Measurements from ENCODE around the gene NFIB. TPM values are rescaled to one million over a fixed set of nuclear protein-coding genes. Genes with fewer than 3 reads are reported as not detected.

The NFIB gene
- total RNA-seq (100 to 1,000 TPM; 125 to 143 (median 134) TPM), polyA plus RNA-seq (22.5 TPM)
- long read RNA-seq, donor 1, full-length matches to known transcripts: 47 of 106 reads
- long read RNA-seq, donor 1, partial matches to known transcripts: 18 of 106 reads
- long read RNA-seq, donor 1, other reads (novel, unspliced or antisense): 41 of 106 reads
- long read RNA-seq, donor 2, full-length matches to known transcripts: 8 of 14 reads
- long read RNA-seq, donor 2, partial matches to known transcripts: 0 of 14 reads
- long read RNA-seq, donor 2, other reads (novel, unspliced or antisense): 6 of 14 reads
- long read RNA-seq, donor 3, full-length matches to known transcripts: 46 of 110 reads
- long read RNA-seq, donor 3, partial matches to known transcripts: 16 of 110 reads
- long read RNA-seq, donor 3, other reads (novel, unspliced or antisense): 48 of 110 reads
- long read RNA-seq, donor 4, full-length matches to known transcripts: 14 of 23 reads
- long read RNA-seq, donor 4, partial matches to known transcripts: 5 of 23 reads
- long read RNA-seq, donor 4, other reads (novel, unspliced or antisense): 4 of 23 reads

DNA sequence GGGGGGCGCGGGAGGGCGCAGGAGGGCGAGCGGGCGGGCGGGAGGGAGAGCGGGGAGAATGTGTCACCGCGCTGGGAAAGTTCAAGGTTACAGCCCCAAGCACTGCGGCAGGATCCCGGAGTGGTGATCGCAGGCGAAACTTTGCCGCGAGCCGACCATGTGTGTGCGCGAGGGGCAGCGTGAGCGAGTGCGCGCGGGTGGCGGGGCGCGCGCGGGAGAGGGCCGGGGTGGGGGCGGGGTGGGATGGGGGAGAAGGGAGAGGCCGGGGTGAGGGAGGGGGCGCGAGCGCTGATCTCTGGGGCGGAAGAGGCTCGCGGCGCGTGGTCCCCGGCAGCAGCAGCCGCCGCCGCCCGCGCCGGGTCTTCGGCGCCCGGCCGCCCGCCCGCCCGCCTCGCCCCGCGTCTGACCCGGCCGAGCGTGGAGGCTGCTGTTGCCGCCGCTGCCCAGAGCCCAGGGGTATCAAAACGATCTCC is at the start of gene NFIB:
Gene NFIB (minus strand): TSS at position 191 of the 473 bp plus-strand sequence. CDS start 630 bp downstream, outside the sequence.
- peak within 1 kb of the TSS; percentile 89 for H3K4me3 ChIP-seq (ENCODE audit: low read length)
- peak; percentile 6 to 7 for ATAC-seq
- H3K27ac ChIP-seq (ENCODE audit: low read length): peak within 1 kb of the TSS; percentile 95
- no peaks in the 10 kb centered on the region for H3K9me3 ChIP-seq (ENCODE audit: control insufficient read depth, low read length)
- no peaks in the 10 kb centered on the region for H3K27me3 ChIP-seq (ENCODE audit: control insufficient read depth, insufficient read depth)
- DNase-seq: peak; percentile 60 to 87 (median 79)
- no peaks in the 10 kb centered on the region for H3K4me1 ChIP-seq (ENCODE audit: control insufficient read depth, insufficient read depth, low read length)
- WGBS: under 1% methylated on average over 60 of the region's 63 CpGs
- intact Hi-C loops (cut with DNase I): loop anchor here in 3 of 4 donors (5.0 to 10.0 kb wide), 5 partner anchors 42 to 287 kb away; no protein-coding TSS in a partner anchor

- Histone ChIP-seq H3K4me3 (ENCODE audit: low read length) (no peak overlapping the region), H3K27ac (ENCODE audit: low read length) (no peak overlapping the region), H3K9me3 (ENCODE audit: control insufficient read depth, low read length) (no peaks in the 10 kb centered on the region), H3K27me3 (ENCODE audit: control insufficient read depth, insufficient read depth) (no peaks in the 10 kb centered on the region), H3K4me1 (ENCODE audit: control insufficient read depth, insufficient read depth, low read length) (peaks cover 2% of the 10 kb centered on the region)
- peak in 1 of 3 donors; percentile 42 for DNase-seq
- 57% methylated on average over 1 of the region's 1 CpG for WGBS
- intact Hi-C loops (cut with DNase I): no loop called here
- peak; percentile 80 to 81 for ATAC-seq
Observed at GRCh38 chr9:14362175-14362574, 48.2 kb upstream of the NFIB start.

- H3K9me3 ChIP-seq (ENCODE audit: control insufficient read depth, low read length): no peaks in the 10 kb centered on the region
- no peak for DNase-seq
- H3K27me3 ChIP-seq (ENCODE audit: control insufficient read depth, insufficient read depth): no peaks in the 10 kb centered on the region
- H3K4me3 ChIP-seq (ENCODE audit: low read length): no peak overlapping the region
- intact Hi-C loops (cut with DNase I): no loop called here
- peaks cover 2% of the 10 kb centered on the region for H3K4me1 ChIP-seq (ENCODE audit: control insufficient read depth, insufficient read depth, low read length)
- ATAC-seq: no peak
- no peak overlapping the region for H3K27ac ChIP-seq (ENCODE audit: low read length)
Observed at GRCh38 chr9:14361074-14361473, 47.1 kb upstream of the NFIB start.

DNA sequence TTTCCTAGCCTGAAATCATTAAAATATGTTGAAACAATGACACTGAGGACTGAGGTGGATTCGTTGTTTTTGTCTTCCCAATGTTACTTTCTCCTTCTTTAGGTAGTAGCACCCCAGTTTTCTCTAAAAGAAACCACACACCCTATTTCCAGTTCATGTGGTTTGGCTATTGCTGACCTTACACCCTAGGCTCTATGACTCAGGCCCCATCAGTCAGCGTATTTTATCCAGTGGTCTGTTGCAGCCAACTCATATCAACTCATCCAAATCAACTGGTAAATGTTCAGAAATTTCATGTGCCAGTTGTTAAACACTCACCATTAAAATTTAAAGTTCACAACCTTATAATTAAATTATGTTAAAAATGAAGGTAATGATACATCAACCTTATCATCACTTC is 44.6 kb upstream of the NFIB start:
- no peaks in the 10 kb centered on the region for H3K27me3 ChIP-seq (ENCODE audit: control insufficient read depth, insufficient read depth)
- 89% methylated on average over 2 of the region's 2 CpGs for WGBS
- no peaks in the 10 kb centered on the region for H3K4me1 ChIP-seq (ENCODE audit: control insufficient read depth, insufficient read depth, low read length)
- ATAC-seq: no peak
- intact Hi-C loops (cut with DNase I): loop anchor here in 3 of 4 donors (10.0 kb wide), 4 partner anchors 66 to 934 kb away; no protein-coding TSS in a partner anchor
- no peak overlapping the region for H3K4me3 ChIP-seq (ENCODE audit: low read length)
- no peak overlapping the region for H3K27ac ChIP-seq (ENCODE audit: low read length)
- no peaks in the 10 kb centered on the region for H3K9me3 ChIP-seq (ENCODE audit: control insufficient read depth, low read length)
- DNase-seq: no peak

- Histone ChIP-seq H3K9me3 (ENCODE audit: control insufficient read depth, low read length) (no peaks in the 10 kb centered on the region), H3K4me1 (ENCODE audit: control insufficient read depth, insufficient read depth, low read length) (peaks cover 4% of the 10 kb centered on the region), H3K4me3 (ENCODE audit: low read length) (no peak overlapping the region), H3K27ac (ENCODE audit: low read length) (peak overlapping the region; percentile 56), H3K27me3 (ENCODE audit: control insufficient read depth, insufficient read depth) (no peaks in the 10 kb centered on the region)
- intact Hi-C loops (cut with DNase I): loop anchor here in 3 of 4 donors (10.0 kb wide), 4 partner anchors 68 to 932 kb away; no protein-coding TSS in a partner anchor
- WGBS: 54% methylated on average over 7 of the region's 7 CpGs
- no peak for ATAC-seq
- DNase-seq: no peak
Observed at GRCh38 chr9:14356351-14357265, 42.7 kb upstream of the NFIB start.

GRCh38 chr9:14354201-14354600 is 40.3 kb upstream of the NFIB start:
- no peak for ATAC-seq
- 93% methylated on average over 1 of the region's 1 CpG for WGBS
- no peak for DNase-seq
- Histone ChIP-seq H3K27ac (ENCODE audit: low read length) (no peak overlapping the region), H3K27me3 (ENCODE audit: control insufficient read depth, insufficient read depth) (no peaks in the 10 kb centered on the region), H3K4me3 (ENCODE audit: low read length) (no peak overlapping the region), H3K9me3 (ENCODE audit: control insufficient read depth, low read length) (no peaks in the 10 kb centered on the region), H3K4me1 (ENCODE audit: control insufficient read depth, insufficient read depth, low read length) (peaks cover 9% of the 10 kb centered on the region)
- intact Hi-C loops (cut with DNase I): loop anchor here (5.0 to 10.0 kb wide), 6 partner anchors 37 to 929 kb away; no protein-coding TSS in a partner anchor

DNA sequence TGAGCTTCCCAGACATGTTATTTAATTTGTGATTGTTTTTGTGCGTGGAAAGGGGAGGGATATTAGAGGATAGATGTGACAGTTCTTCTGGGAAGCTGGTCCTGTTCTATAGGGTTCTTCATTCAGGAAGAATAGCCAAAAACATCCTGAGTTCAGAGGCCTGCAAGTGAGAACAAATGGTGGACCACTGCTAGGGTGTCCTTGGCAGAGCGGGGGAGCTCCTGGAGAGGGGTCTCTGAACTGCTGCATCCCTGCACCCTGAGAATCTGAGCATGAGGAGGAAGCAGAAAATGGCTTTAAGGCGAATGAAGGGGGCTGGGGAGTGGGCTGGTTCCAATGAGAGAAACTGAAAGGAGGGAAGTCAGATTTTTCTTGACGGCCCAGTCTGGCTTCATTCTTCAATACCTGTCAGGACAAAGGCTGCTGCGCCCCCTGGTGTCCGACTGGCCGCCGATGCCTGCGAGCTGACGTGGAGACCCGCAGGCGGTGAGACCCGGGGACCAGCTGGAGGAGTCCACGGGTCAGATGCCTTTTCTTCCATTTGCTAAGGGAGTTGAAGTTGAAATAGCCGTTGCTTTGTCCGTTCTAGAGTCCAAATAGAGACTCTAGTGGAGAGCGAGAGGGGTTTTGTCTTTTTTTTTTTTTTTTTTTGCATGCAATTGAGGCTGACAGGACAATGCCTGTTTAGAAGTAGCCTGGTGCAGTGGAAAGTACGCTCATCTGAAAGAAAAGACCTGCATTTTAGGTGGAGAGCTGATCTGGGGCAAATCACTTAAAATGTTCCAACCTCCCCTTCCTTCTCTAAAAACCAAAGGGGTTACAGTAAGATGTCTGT is 39.5 kb upstream of the NFIB start:
- Histone ChIP-seq H3K4me3 (ENCODE audit: low read length) (no peak overlapping the region), H3K27ac (ENCODE audit: low read length) (peak overlapping the region; percentile 58), H3K27me3 (ENCODE audit: control insufficient read depth, insufficient read depth) (no peaks in the 10 kb centered on the region), H3K9me3 (ENCODE audit: control insufficient read depth, low read length) (no peaks in the 10 kb centered on the region), H3K4me1 (ENCODE audit: control insufficient read depth, insufficient read depth, low read length) (peaks cover 9% of the 10 kb centered on the region)
- peak; percentile 93 to 99 (median 98) for DNase-seq
- intact Hi-C loops (cut with DNase I): loop anchor here (5.0 to 10.0 kb wide), 6 partner anchors 36 to 929 kb away; no protein-coding TSS in a partner anchor
- ATAC-seq: peak; percentile 74 to 80
- WGBS: 13% methylated on average over 18 of the region's 18 CpGs

- ATAC-seq (peak; percentile 3 to 6), DNase-seq (no peak)
- Histone ChIP-seq H3K27me3 (ENCODE audit: control insufficient read depth, insufficient read depth) (no peaks in the 10 kb centered on the region), H3K9me3 (ENCODE audit: control insufficient read depth, low read length) (no peaks in the 10 kb centered on the region), H3K27ac (ENCODE audit: low read length) (peak overlapping the region; percentile 58), H3K4me1 (ENCODE audit: control insufficient read depth, insufficient read depth, low read length) (peaks cover 9% of the 10 kb centered on the region), H3K4me3 (ENCODE audit: low read length) (no peak overlapping the region)
- intact Hi-C loops (cut with DNase I): loop anchor here (5.0 to 10.0 kb wide), 6 partner anchors 35 to 928 kb away; no protein-coding TSS in a partner anchor
- 43% methylated on average over 4 of the region's 4 CpGs for WGBS
Observed at GRCh38 chr9:14352503-14352902, 38.6 kb upstream of the NFIB start.

- 60% methylated on average over 5 of the region's 5 CpGs for WGBS
- intact Hi-C loops (cut with DNase I): loop anchor here (2.0 to 10.0 kb wide), 7 partner anchors 29 to 927 kb away; no protein-coding TSS in a partner anchor
- DNase-seq: peak; percentile 61 to 83 (median 78)
- Histone ChIP-seq H3K9me3 (ENCODE audit: control insufficient read depth, low read length) (no peaks in the 10 kb centered on the region), H3K27ac (ENCODE audit: low read length) (peak overlapping the region; percentile 88), H3K27me3 (ENCODE audit: control insufficient read depth, insufficient read depth) (no peaks in the 10 kb centered on the region), H3K4me3 (ENCODE audit: low read length) (no peak overlapping the region), H3K4me1 (ENCODE audit: control insufficient read depth, insufficient read depth, low read length) (peaks cover 9% of the 10 kb centered on the region)
- peak; percentile 51 to 59 for ATAC-seq
Observed at GRCh38 chr9:14351221-14351836, 37.4 kb upstream of the NFIB start.
